ENCODE data around the gene TTC38.
A peak's percentile ranks its signal among the peaks of the same experiment; 100 is the strongest.
"Not testable (repeated sequence)": the region's sequence is repeated elsewhere in the genome, so short reads cannot be mapped to it uniquely, and the experiment has no call there.

Gene TTC38

GRCh38 chr22:46297151-46297812 lies 29.5 kb downstream of the TTC38 start:
- peak; percentile 55 for DNase-seq

GRCh38 chr22:46299101-46299500 lies 31.3 kb downstream of the TTC38 start:
- DNase-seq: no peak

- no peak for DNase-seq
Measured at GRCh38 chr22:46300491-46300890, 32.7 kb downstream of the TTC38 start.

GRCh38 chr22:46303347-46303965 lies 35.6 kb downstream of the TTC38 start:
- DNase-seq: no peak

- DNase-seq: no peak
Measured at GRCh38 chr22:46308283-46308988, 40.6 kb downstream of the TTC38 start.

GRCh38 chr22:46309526-46310085 lies 41.8 kb downstream of the TTC38 start:
- no peak for DNase-seq

GRCh38 chr22:46312056-46312455 lies 44.2 kb downstream of the TTC38 start:
- no peak for DNase-seq

GRCh38 chr22:46312848-46313247 lies 45.0 kb downstream of the TTC38 start:
- not testable (repeated sequence) for DNase-seq

DNA sequence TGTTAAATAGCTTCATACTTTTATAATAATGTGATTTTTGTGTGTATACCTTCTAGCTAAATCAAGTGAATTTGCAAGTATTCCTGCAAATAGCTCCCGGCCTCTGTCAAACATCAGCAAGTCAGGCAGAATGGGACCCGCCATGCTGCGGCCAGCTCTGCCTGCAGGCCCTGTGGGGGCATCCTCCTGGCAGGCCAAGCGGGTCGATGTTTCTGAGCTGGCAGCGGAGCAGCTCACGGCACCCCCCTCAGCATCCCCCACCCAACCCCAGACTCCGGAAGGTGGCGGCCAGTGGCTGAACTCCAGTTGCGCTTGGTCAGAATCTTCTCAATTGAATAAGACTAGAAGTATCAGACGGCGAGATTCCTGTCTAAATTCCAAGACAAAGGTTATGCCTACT lies 48.2 kb downstream of the TTC38 start:
- DNase-seq: no peak

DNA sequence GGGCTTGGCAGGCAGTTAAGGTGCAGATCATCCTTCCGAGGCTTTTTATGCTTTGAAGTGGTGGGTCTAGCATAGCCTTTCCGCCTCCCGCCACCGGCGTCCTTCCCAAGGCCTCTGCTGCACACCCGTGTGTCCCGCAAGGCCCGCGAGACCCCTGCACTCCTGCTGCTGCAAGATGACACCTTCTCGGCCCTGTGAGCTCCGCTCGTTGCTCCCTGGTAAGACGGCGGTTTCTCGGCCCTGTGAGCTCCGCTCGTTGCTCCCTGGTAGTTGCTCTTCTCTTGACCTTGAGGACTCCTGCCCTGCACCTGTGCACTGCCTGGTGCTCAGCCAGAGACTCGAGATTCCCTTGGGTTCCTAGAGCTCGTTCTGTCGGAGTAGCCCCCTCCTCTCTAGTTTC lies 49.8 kb downstream of the TTC38 start:
- DNase-seq: no peak

GRCh38 chr22:46318576-46318975 lies 50.8 kb downstream of the TTC38 start:
- DNase-seq: no peak

GRCh38 chr22:46319319-46319718 lies 51.5 kb downstream of the TTC38 start:
- no peak for DNase-seq

DNA sequence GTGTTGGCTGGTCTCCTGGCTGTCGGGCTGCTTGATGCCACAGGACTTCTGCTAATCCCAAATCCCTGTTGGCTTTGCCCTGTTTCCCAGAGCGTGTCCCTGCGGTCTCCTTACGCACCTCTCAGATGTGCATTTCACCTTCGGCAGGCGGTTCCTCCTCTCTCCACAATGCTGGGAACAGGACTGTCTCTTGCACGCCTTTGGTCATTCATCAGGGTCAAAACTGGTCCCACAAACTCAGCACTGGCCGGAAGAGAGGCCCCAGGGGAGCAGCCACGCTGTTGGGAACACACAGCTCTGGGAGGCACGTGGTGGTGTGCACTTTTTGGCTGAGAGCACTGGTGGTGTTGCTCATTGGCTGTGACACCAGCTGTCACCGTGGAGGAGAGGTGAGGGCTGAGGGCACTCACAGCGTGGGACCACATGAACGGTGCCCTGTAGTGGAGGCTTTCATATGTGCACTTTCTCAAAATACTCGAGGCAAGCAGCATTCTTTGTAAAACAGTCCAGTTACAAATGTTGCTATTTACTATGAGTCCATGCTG lies 52.4 kb downstream of the TTC38 start:
- DNase-seq: no peak

GRCh38 chr22:46320716-46321386 lies 53.0 kb downstream of the TTC38 start:
- DNase-seq: no peak

- DNase-seq: no peak
Measured at GRCh38 chr22:46322711-46323110, 54.9 kb downstream of the TTC38 start.

DNA sequence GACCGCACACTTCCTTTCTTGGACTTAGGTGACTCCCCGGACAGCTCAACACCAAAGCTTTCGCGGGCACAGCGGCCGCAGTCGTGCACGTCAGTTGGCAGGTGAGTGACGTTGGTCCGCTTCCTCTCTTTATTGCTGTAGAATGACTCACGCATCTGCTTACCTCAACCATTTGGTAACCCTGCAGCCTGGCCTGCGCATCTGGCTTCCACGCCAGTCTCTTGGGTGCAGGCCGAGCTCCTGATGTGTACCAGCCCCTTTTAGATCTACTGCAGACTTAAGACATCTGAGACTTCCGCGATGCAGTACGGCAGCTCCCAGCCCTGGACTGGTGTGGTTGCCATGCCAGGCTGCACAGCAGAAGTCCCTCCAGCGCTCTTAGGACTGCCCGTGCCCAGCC lies 55.4 kb downstream of the TTC38 start:
- no peak for DNase-seq

DNA sequence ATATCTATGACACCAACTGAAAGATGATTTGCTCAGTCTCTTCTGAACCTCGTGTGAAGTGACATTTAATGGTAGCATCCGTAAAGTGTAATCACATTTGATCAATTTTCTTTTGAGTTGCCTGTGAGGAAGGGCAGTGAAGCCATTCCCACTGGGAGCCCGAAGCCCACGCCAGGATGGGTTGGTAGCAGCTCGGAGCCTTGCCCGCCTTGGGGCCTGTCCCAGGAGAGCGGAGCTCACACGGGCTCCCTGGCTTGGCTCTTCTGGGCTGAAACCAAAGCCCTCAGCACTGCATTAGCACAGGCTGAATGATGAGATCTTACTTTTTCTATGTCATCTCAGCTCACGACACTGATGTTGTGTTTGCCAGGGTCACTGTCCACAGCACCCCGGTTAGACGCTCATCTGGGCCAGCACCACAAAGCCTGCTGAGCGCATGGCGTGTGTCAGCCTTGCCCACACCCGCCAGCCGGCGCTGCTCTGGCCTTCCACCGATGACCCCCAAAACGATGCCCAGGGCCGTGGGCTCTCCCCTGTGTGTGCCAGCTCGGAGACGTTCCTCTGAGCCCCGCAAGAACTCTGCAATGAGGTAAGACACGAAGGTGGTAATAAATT lies 58.4 kb downstream of the TTC38 start:
- no peak for DNase-seq

DNA sequence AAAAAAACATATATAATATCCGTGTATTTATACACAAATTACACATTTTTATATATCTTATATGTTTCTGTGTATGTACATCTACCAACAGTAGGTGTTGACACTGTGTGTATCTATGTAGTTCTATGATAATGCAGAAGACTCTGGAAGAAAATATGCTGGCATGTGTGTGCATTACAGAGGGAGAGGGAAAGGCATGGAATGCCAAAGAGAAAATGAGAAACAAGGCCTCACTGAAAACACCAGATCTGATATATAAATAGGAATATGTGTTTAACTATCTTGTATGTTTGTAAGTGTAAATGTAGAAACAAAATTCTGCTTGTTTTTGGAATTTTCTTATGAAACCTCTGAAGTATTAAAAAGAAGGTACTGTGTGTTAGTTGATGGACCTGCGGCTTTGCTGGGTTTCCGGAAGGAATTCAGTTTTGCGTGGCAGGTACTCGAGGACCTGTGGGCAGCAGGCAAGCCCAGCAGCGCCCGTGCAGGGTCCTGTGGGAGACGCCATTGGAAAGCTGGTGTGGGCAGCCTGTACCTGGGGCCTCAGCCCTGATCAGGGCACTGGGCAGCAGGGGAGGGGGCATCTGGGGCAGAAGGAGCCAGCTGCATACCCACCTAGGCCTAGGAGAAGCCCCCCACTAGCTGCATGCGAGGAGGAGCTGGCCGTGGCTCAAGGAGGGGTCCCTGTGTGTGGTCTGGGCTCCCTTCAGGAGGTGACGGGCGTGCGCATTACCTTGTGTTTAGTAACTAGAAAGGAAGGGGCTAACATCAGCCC lies 60.1 kb downstream of the TTC38 start:
- DNase-seq: no peak

DNA sequence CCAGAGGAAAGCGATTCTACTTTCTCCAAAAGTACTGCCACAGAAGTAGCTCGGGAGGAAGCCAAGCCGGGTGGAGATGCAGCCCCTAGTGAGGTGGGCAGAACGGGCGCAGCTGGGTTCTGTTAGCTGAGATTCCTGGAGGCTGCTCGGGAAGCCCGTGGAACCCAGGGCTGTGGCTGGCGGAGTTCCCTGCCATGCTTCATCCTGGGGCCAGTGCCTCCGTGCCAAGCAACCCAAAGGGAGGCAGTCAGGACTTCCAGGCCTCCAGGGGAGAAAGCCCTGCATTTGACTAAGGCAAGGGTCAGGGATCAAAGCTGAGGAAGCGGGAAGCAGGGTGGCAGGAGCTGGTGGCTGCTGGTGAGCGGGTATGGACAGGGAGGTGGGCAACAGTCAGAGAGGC lies 61.0 kb downstream of the TTC38 start:
- DNase-seq: no peak

- no peak for DNase-seq
Measured at GRCh38 chr22:46329616-46330015, 61.8 kb downstream of the TTC38 start.

DNA sequence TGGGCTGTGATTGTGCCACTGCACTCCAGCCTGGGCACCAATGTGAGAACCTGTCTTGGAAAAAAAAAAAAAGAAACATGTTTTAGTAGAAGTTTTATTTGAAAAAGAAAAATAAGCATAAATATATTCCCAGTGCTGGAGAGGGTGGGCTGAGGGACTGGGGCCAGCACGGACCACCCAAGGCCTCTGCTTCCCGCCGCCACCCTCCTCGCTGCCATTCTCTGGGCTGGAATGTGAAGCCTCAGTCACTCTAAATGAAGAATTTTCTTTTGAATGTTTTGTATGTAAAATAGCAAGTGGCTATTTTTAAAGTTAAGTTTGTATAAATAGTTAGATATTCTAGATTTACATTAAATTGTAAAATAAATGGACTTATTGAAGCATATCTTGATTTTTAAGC lies 62.6 kb downstream of the TTC38 start:
- no peak for DNase-seq

DNA sequence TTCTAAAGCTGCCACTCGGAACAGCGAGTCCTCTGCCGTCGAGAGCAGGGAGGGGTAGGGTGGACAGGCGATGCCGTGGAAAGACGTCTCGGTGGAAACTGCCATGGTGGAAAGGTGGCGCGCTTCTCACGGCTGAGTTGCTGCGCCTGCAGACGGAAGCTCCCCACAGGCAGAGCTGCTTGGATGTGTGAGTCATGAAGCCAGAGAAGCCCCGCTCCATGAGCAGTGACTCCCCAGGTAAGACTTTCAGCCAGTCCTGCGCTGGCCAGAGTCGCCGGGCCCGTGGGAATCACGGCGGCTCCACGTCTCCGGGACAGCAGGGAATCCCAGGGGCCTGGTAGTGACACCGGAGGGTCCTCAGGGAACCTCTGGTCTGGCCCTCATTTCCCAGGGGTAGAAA lies 63.7 kb downstream of the TTC38 start:
- no peak for DNase-seq
